ENCODE measurements around the gene TNFAIP8. TPM values are rescaled to one million over a fixed set of nuclear protein-coding genes. Genes with fewer than 3 reads are reported as not detected.

TNFAIP8 gene
- total RNA-seq, 1 experiment from 2014 or later: 7.3 TPM

DNA sequence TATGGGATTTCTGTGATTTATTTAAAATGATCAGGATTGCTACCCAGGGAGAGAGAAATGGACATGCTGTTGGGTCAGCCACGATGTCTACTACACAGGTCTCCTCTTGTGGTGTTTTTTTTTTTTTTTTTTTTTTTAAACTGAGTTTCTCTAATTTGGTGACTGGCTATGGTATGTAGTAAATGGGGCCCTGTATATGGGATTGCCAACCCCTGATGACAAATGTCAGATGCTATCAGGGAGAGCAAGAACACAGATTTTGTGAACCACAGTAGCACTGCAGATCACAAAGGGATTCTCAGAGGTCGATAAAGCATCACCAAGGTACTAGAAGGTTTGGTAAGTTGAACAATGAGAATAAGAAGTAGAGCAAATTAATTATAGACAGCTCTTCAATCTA lies 16.5 kb upstream of the TNFAIP8 start:
- Histone ChIP-seq H3K9ac (ENCODE audit: extremely low read depth, insufficient read length, low read length) (no peak overlapping the region), H3K4me1 (ENCODE audit: insufficient read depth, low read length) (0 out of 2 replicates have a peak, but pooled peaks cover 3% of the 10 kb centered on the region), H3K27me3 (ENCODE audit: insufficient read depth, low read length) (no peaks in the 10 kb centered on the region), H3K79me1 (ENCODE audit: insufficient read depth, low read depth, low read length, poor library complexity, severe bottlenecking) (peaks cover 2% of the 10 kb centered on the region), H2AFZ (ENCODE audit: low read length) (no peak overlapping the region), H3T11ph (ENCODE audit: low read length) (no peak overlapping the region), H3K4ac (ENCODE audit: low read depth, low read length) (no peak overlapping the region), H2BK20ac (ENCODE audit: low read depth, low read length, poor library complexity, severe bottlenecking) (no peak overlapping the region), H3K4me2 (ENCODE audit: insufficient read depth, insufficient read length, low read length) (no peak overlapping the region), H2BK12ac (ENCODE audit: insufficient read length, low read depth, low read length) (no peak overlapping the region), H4K8ac (replicated peaks; ENCODE audit: insufficient read length, low read depth, low read length) (no peak overlapping the region), H3K27ac (ENCODE audit: insufficient read length, low read depth, low read length) (no peak overlapping the region), H4K91ac (ENCODE audit: insufficient read length, low read depth, low read length) (no peak overlapping the region), H3K56ac (ENCODE audit: insufficient read length, low read depth, low read length) (no peak overlapping the region), H4K5ac (ENCODE audit: insufficient read length, low read depth, low read length) (no peak overlapping the region), H2BK120ac (ENCODE audit: low read depth, low read length, poor library complexity, severe bottlenecking) (no peak overlapping the region), H2AK5ac (ENCODE audit: insufficient read length, low read length) (no peak overlapping the region), H4K20me1 (ENCODE audit: control insufficient read depth, insufficient read depth, insufficient read length) (no peaks in the 10 kb centered on the region), H3K23ac (ENCODE audit: insufficient read length, low read depth, low read length) (no peak overlapping the region), H3K18ac (ENCODE audit: insufficient read length, low read depth, low read length) (no peak overlapping the region), H2BK5ac (ENCODE audit: insufficient read length, low read length) (no peak overlapping the region), H3K79me2 (ENCODE audit: insufficient read depth, low read length) (no peaks in the 10 kb centered on the region), H3K23me2 (ENCODE audit: insufficient read length, low read depth, low read length, poor library complexity, severe bottlenecking) (no peaks in the 10 kb centered on the region), H3K9me3 (ENCODE audit: control insufficient read depth, low read depth, low read length) (no peaks in the 10 kb centered on the region), H3K14ac (ENCODE audit: insufficient read depth, low read length) (no peak overlapping the region), H2BK15ac (ENCODE audit: low read depth, low read length) (no peak overlapping the region)
- H3K4me1 Mint-ChIP-seq: peaks cover 26 to 32% of the 10 kb centered on the region in 2 experiments
- no peak for DNase-seq
- no peak overlapping the region for H3K4me3 Mint-ChIP-seq
- H3K36me3 Mint-ChIP-seq (ENCODE audit: insufficient read depth in 1 of 3, low read depth in 3 of 3): 0 out of 7 replicates have a peak, but pooled peaks cover 0 to 2% (median 0%) of the 10 kb centered on the region in 3 experiments
- no CpG with 5 or more reads among the region's 2 CpGs for WGBS (ENCODE audit: extremely low coverage, insufficient read length, low lambda C conversion rate)
- H3K27ac Mint-ChIP-seq: no peak overlapping the region
- no peaks in the 10 kb centered on the region for H3K9me3 Mint-ChIP-seq
- no peaks in the 10 kb centered on the region for H3K27me3 Mint-ChIP-seq (ENCODE audit: low read depth)
- TF ChIP-seq, protein P1, sequence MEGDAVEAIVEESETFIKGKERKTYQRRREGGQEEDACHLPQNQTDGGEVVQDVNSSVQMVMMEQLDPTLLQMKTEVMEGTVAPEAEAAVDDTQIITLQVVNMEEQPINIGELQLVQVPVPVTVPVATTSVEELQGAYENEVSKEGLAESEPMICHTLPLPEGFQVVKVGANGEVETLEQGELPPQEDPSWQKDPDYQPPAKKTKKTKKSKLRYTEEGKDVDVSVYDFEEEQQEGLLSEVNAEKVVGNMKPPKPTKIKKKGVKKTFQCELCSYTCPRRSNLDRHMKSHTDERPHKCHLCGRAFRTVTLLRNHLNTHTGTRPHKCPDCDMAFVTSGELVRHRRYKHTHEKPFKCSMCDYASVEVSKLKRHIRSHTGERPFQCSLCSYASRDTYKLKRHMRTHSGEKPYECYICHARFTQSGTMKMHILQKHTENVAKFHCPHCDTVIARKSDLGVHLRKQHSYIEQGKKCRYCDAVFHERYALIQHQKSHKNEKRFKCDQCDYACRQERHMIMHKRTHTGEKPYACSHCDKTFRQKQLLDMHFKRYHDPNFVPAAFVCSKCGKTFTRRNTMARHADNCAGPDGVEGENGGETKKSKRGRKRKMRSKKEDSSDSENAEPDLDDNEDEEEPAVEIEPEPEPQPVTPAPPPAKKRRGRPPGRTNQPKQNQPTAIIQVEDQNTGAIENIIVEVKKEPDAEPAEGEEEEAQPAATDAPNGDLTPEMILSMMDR (conservative IDR thresholded peaks at IDR 0.05): no peak

Measured in H9 (cell line).